Skeletal muscle tissue (tissue), 4 donors: Measurements from ENCODE around the gene MRPL45. TPM values are rescaled to one million over a fixed set of nuclear protein-coding genes. Genes with fewer than 3 reads are reported as not detected.

Experiments
- H3K27ac ChIP-seq: one replicate; pipeline ENCODE4 v1.7.0; 2013; ENCODE audit warnings: mild to moderate bottlenecking, low read depth, low read length, inconsistent platforms
- H3K27me3 ChIP-seq, 3 donors: one replicate each; pipeline ENCODE4 v1.7.0; 2013; ENCODE audit warnings: low read length in 3 of 3; ENCODE audit not compliant: control insufficient read depth in 3 of 3, insufficient read depth in 3 of 3
- H3K36me3 ChIP-seq, 3 donors: one replicate each; pipeline ENCODE4 v1.7.0; 2013; ENCODE audit warnings: low read length in 3 of 3; ENCODE audit not compliant: control insufficient read depth in 3 of 3, insufficient read depth in 3 of 3
- H3K4me1 ChIP-seq, 3 donors: one replicate each; pipeline ENCODE4 v1.7.0; 2013; ENCODE audit warnings: low read length in 3 of 3, mild to moderate bottlenecking in 3 of 3; ENCODE audit not compliant: control insufficient read depth in 3 of 3, insufficient read depth in 3 of 3
- H3K4me3 ChIP-seq, 3 donors: one replicate each; pipeline ENCODE4 v1.7.0; 2013; ENCODE audit warnings: low read length in 3 of 3
- H3K9ac ChIP-seq, 3 donors: one replicate each; pipeline ENCODE4 v1.7.0; 2013; ENCODE audit warnings: low read length in 3 of 3, mild to moderate bottlenecking in 3 of 3, moderate library complexity in 2 of 3, low read depth in 1 of 3
- H3K9me3 ChIP-seq, 3 donors: one replicate each; pipeline ENCODE4 v1.7.0; 2013; ENCODE audit warnings: low read length in 3 of 3; ENCODE audit not compliant: control insufficient read depth in 3 of 3
- total RNA-seq: library from RNA; depleted of rRNA; stranded (reverse); fragments of >200 nt; gene quantifications from one replicate; pipeline ENCODE4 v1.2.3, GENCODE V29; 2014
- donor health status: Osteomylitis.

MRPL45 gene
- total RNA-seq, 1 donor from 2014 or later = 45.4 TPM

DNA sequence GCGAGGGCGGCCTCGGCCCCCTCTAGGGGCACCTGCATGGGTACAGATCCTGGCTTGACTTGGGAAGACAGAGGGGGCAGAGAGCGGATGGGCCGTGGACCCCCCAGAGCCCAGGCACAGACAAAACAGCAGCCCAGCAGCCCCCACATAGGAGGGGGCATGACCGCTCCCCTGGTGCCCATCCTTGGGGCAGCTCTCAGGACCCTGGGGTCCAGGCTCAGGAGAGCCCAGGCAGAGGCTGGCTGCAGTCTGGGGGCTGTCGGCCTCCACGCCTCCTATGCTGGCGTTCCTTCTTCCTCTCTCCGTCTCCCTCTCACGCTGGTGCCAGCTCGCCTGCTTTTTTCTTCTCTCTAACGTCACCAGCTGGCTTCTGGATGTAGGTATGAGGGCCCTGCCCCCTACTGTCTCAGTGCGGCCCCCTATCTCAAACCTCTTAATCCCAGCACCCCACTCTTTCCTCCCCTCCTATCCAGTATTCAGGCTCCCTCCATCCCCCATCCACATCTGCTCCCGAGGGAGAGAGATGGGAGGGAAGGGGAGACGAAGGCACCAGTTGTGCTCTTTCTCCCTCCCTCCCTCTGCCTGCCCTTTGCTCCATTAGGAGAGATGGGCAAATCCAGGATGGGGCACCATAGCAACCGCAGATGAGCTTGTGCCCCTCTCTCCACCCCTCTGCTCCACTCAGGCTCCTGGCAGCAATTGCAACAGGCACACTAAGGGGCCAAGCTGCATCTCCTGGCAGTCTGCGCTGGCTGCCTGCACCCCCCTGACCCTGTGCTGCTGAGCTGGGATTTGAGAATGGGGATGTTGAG, 46.8 kb downstream of the MRPL45 start, which contains the start of gene GPR179:
Gene GPR179 (minus strand): TSS at position 349 of the 812 bp plus-strand sequence. CDS start 167 bp downstream, at position 182.
- no peaks in the 10 kb centered on the region for H3K36me3 ChIP-seq

DNA sequence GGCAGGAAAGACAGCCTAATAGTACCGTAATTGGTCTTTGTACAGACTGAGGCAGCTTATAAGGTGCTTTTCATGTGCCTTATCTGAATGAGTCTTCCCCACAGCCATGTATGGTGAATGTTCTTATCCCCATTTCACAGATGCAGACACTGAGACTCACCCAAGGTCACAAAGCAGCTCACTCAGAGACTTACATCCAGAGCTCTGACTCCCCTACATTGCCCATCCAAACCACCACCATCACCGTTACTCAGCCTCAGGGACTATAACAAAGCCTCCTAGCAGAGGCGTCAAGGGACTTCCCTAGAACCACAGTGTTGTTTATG, 47.4 kb downstream of the MRPL45 start:
- H3K9me3 ChIP-seq = no peaks in the 10 kb centered on the region
- peaks cover 3 to 4% (median 3%) of the 10 kb centered on the region in 3 donors for H3K27me3 ChIP-seq
- H3K4me3 ChIP-seq = no peak overlapping the region
- no peak overlapping the region for H3K27ac ChIP-seq
- no peaks in the 10 kb centered on the region for H3K36me3 ChIP-seq
- peaks cover 2 to 3% (median 3%) of the 10 kb centered on the region in 3 donors for H3K4me1 ChIP-seq
- no peak overlapping the region for H3K9ac ChIP-seq

More for the DNA sequence above, 46.8 kb downstream of the MRPL45 start, which contains the start of gene GPR179:
- Histone ChIP-seq H3K4me1 (peaks cover 0 to 3% (median 3%) of the 10 kb centered on the region in 3 donors), H3K9ac (no peak within 1 kb of the TSS), H3K27ac (no peak within 1 kb of the TSS), H3K9me3 (no peaks in the 10 kb centered on the region), H3K4me3 (no peak within 1 kb of the TSS), H3K27me3 (peaks cover 3 to 4% (median 3%) of the 10 kb centered on the region in 3 donors)

DNA sequence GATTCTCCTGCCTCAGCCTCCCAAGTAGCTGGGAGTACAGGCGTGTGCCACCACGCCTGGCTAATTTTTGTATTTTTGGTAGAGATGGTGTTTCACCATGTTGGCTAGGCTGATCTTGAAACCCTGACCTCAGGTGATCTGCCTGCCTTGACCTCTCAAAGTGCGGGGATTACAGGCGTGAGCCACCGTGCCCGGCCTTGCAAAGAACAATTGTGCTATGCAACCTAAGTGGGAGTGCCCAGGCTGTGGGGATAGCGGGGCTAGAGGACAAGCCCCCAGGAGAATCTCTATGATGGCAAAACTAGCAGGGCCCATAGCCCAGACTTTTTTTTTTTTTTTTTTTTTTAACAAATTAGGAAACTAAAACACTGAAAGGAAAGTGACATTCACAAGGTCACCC, 48.8 kb downstream of the MRPL45 start:
- Histone ChIP-seq H3K9ac (no peak overlapping the region), H3K9me3 (no peaks in the 10 kb centered on the region), H3K27me3 (peaks cover 3 to 4% (median 3%) of the 10 kb centered on the region in 3 donors), H3K36me3 (no peaks in the 10 kb centered on the region), H3K4me1 (peaks cover 2 to 3% (median 3%) of the 10 kb centered on the region in 3 donors), H3K27ac (no peak overlapping the region), H3K4me3 (no peak overlapping the region)

DNA sequence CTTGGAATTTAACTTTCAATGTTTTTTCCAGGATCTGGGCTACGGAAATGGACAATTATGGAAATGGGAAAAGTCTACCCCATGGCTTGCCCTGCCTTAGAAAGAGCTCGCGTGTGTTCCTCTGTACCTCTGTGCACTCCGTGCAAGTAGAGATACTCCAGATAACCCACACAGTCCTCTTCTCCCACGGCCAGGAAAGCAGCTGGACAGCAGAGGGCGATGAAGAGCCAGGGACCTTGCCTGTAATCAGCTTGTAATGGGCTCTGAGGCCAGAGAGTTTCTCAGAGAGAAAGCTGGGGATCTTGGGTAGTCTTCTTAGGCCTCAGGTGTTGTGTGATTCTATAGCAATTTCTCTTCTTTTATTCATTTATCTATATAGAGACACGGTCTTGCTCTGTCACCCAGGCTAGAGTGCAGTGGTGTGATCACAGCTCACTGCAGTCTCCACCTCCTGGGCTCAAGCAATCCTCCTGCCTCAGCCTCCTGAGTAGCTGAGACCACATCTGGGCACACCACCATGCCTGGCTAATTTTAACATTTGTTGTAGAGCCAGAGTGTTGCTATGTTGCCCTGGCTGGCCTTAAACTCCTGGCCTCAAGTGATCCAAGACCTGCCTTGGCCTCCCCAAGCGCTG, 52.2 kb downstream of the MRPL45 start:
- Histone ChIP-seq H3K27me3 (peaks cover 0 to 3% (median 0%) of the 10 kb centered on the region in 3 donors), H3K4me1 (peaks cover 13 to 19% (median 18%) of the 10 kb centered on the region in 3 donors), H3K36me3 (no peaks in the 10 kb centered on the region), H3K4me3 (no peak overlapping the region), H3K9me3 (no peaks in the 10 kb centered on the region), H3K27ac (no peak overlapping the region), H3K9ac (no peak overlapping the region)

DNA sequence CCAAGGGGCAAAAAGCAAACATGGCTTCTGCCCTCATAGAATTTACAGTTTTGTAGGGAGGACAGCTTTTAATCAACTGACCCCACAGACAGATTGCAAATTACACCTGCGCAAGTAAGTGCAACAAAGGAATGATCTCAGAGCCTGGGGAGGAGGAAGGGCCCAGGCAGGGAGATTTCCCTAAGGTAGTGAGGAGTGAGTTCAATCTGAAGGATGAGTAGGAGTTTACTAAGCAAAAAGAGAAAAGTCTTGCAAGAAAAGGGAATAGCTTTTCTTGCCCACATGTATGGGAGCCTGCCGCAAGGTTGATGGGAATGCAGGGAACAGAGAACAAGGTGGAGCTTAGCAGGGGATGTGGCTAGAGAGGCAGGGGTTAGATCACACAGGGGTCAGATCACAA, 53.1 kb downstream of the MRPL45 start:
- H3K27me3 ChIP-seq = no peaks in the 10 kb centered on the region
- H3K27ac ChIP-seq = no peak overlapping the region
- H3K9me3 ChIP-seq = no peaks in the 10 kb centered on the region
- H3K36me3 ChIP-seq = no peaks in the 10 kb centered on the region
- no peak overlapping the region for H3K4me3 ChIP-seq
- no peak overlapping the region for H3K9ac ChIP-seq
- peaks cover 21 to 27% (median 26%) of the 10 kb centered on the region in 3 donors for H3K4me1 ChIP-seq

DNA sequence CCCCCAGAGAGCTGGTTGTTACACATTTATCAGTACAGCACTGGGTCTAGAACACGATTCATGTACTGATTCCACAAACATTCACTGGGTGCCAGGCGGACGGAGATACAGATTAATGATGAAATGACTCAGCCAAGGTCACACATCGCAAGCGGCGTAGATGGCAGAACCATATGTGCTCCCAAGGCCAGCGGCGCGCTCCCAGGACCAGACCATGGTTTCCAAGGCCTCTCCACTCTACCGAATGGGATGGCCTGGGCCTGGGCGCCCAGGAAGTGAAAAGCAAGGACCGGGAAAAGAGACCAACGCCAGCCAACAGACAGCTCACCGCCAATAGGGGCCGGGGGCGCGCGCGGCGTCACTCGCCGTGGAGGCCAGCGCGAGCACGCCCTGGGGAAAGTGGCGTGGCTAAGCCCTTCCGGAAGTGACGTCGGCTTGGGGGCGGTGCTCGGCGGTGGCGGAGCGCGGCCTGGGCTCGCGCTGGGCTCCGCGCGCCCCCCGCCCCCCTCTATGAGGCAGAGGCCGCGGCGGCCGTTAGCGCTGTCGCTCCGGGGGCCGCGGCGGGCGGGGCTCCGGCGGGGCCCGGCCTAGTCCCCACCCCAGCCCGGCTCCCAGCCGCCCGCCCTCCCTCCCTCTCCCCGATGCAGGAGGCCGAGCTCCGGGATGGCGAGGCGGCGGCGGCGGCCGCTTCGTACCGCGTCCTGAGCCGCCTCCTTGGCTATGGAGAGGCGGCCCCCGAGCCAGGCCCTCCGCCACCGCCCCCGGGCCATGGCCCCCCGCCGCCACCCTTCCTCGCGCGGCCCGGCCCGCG, 54.6 kb downstream of the MRPL45 start, which contains the start of gene SOCS7:
Gene SOCS7 (plus strand): TSS at position 433 of the 811 bp plus-strand sequence. CDS start 209 bp downstream, at position 642.
- Histone ChIP-seq H3K27me3 (no peaks in the 10 kb centered on the region), H3K36me3 (no peaks in the 10 kb centered on the region), H3K9ac (peak within 1 kb of the TSS; percentile 85 to 92 (median 88)), H3K4me1 (peaks cover 32 to 39% (median 35%) of the 10 kb centered on the region in 3 donors), H3K4me3 (peak within 1 kb of the TSS; percentile 83 to 90 (median 84)), H3K9me3 (no peaks in the 10 kb centered on the region), H3K27ac (peak within 1 kb of the TSS; percentile 91)

DNA sequence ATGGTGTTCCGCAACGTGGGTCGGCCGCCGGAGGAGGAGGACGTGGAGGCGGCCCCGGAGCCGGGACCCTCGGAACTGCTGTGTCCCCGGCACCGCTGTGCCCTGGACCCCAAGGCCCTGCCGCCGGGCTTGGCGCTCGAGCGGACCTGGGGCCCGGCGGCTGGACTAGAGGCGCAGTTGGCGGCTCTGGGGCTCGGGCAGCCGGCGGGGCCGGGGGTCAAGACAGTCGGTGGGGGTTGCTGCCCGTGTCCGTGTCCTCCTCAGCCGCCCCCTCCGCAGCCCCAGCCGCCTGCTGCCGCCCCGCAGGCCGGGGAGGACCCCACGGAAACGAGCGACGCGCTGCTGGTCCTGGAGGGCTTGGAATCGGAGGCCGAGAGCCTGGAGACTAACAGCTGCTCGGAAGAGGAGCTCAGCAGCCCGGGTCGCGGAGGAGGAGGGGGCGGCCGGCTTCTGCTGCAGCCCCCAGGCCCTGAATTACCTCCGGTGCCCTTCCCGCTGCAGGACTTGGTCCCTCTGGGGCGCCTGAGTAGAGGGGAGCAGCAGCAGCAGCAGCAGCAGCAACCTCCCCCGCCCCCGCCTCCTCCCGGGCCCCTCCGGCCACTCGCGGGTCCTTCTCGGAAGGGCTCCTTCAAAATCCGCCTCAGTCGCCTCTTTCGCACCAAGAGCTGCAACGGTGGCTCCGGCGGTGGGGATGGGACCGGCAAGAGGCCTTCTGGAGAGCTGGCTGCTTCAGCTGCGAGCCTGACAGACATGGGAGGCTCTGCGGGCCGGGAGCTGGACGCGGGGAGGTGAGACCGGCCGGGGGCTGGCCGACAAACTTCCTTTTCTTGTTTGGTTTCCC, 55.5 kb downstream of the MRPL45 start:
- Histone ChIP-seq H3K4me1 (peaks cover 39 to 46% (median 40%) of the 10 kb centered on the region in 3 donors), H3K9me3 (no peaks in the 10 kb centered on the region), H3K27ac (peak overlapping the region; percentile 81), H3K36me3 (no peaks in the 10 kb centered on the region), H3K4me3 (peak overlapping the region; percentile 74 to 83 (median 79)), H3K9ac (peak overlapping the region; percentile 80 to 88 (median 85)), H3K27me3 (no peaks in the 10 kb centered on the region)

DNA sequence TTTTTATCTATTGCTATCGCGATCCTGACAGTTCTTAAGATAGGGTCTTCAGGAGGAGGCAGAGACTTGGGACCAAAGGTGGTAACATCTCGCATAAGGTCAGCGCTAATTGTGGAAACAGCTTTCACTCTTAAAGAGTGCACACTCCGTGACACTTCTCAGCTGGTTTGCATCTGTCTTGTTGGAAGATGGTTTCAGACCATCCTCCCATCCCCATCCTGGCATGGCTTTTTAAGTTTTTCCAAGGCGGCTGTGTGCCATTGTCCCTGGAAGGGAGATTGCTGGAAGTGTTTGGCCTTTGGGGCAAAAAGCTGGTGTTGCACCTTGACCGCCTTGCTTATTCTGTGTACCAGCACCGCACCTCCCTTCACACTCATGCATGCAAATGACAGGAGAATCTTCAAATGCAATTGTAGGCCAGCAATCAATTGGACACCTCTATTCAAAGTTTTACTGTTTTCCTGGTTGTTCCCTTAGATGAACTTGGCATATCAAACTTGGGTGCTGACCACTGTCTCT, 56.2 kb downstream of the MRPL45 start:
- H3K36me3 ChIP-seq = no peaks in the 10 kb centered on the region
- peak overlapping the region; percentile 74 to 83 (median 79) for H3K4me3 ChIP-seq
- H3K4me1 ChIP-seq = peaks cover 44 to 52% (median 47%) of the 10 kb centered on the region in 3 donors
- no peaks in the 10 kb centered on the region for H3K9me3 ChIP-seq
- peak overlapping the region; percentile 80 to 88 (median 85) for H3K9ac ChIP-seq
- no peaks in the 10 kb centered on the region for H3K27me3 ChIP-seq
- peak overlapping the region; percentile 81 for H3K27ac ChIP-seq

DNA sequence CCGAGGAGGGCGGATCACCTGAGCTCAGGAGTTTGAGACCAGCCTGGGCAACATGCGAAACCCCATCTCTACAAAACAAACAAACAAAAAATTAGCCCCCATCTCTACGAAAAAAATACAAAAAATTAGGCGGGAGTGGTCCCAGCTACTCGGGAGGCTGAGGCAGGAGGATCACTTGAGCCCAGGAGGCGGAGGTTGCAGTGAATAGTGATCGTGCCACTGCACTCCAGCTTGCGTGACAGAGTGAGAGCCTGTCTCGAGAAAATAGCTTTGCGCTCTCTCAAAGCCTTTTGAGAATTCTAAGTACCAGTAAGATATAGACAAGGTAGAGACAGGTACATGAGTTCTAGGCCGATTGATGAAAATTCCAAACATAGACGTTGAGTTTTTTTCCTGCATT, 56.7 kb downstream of the MRPL45 start:
- H3K36me3 ChIP-seq = no peaks in the 10 kb centered on the region
- no peaks in the 10 kb centered on the region for H3K27me3 ChIP-seq
- peak overlapping the region; percentile 17 to 88 (median 80) for H3K9ac ChIP-seq
- no peaks in the 10 kb centered on the region for H3K9me3 ChIP-seq
- peak overlapping the region; percentile 59 to 79 (median 74) for H3K4me3 ChIP-seq
- peaks cover 48 to 57% (median 53%) of the 10 kb centered on the region in 3 donors for H3K4me1 ChIP-seq
- H3K27ac ChIP-seq = peak overlapping the region; percentile 81
